ENCODE data around the gene ERV3-1.

Gene ERV3-1

GRCh38 chr7:64999165-65000004 is 7.1 kb downstream of the ERV3-1 start:
- H3K36me3 ChIP-seq (ENCODE audit: control insufficient read depth in 4 of 4, insufficient read depth in 4 of 4, low read length in 3 of 4): peaks cover 6 to 58% (median 38%) of the 10 kb centered on the region in 4 experiments
- DNase-seq: peak; percentile 77 to 96 (median 91)
- H3K4me1 ChIP-seq (ENCODE audit: control extremely low read depth in 1 of 4, control insufficient read depth in 4 of 4, insufficient read depth in 4 of 4, low read length in 3 of 4): peaks cover 3 to 18% (median 8%) of the 10 kb centered on the region in 4 experiments
- peak overlapping the region; percentile 42 to 75 for H3K27ac ChIP-seq (ENCODE audit: insufficient read depth in 1 of 2, low read depth in 1 of 2, low read length in 2 of 2, poor library complexity in 1 of 2, severe bottlenecking in 2 of 2)
- ChIA-PET CTCF (no interaction called here), POLR2A (no interaction called here)
- H3K4me3 ChIP-seq (ENCODE audit: control insufficient read depth in 1 of 7, extremely low read depth in 1 of 7, insufficient read depth in 4 of 7, low read depth in 2 of 7, low read length in 6 of 7): peak overlapping the region in 3 of 7 experiments; percentile 28 to 36 (median 36)
- H3K9me3 ChIP-seq (ENCODE audit: control extremely low read depth in 1 of 5, control insufficient read depth in 4 of 5, insufficient read depth in 2 of 5, low read depth in 1 of 5, low read length in 4 of 5): peaks cover 7 to 88% (median 66%) of the 10 kb centered on the region in 5 experiments
- 89% methylated on average over 6 of the region's 11 CpGs for WGBS (ENCODE audit: insufficient coverage)
- H3K27me3 ChIP-seq (replicated peaks in 2 of 5; ENCODE audit: control insufficient read depth in 4 of 5, insufficient read depth in 5 of 5, low read length in 4 of 5): no peaks in the 10 kb centered on the region

GRCh38 chr7:64998865-64999164 is 7.7 kb downstream of the ERV3-1 start:
- H3K27ac ChIP-seq (ENCODE audit: insufficient read depth in 1 of 2, low read depth in 1 of 2, low read length in 2 of 2, poor library complexity in 1 of 2, severe bottlenecking in 2 of 2): peak overlapping the region; percentile 42 to 75
- no peaks in the 10 kb centered on the region for H3K27me3 ChIP-seq (replicated peaks in 2 of 5; ENCODE audit: control insufficient read depth in 4 of 5, insufficient read depth in 5 of 5, low read length in 4 of 5)
- H3K4me3 ChIP-seq (ENCODE audit: control insufficient read depth in 1 of 7, extremely low read depth in 1 of 7, insufficient read depth in 4 of 7, low read depth in 2 of 7, low read length in 6 of 7): peak overlapping the region in 2 of 7 experiments; percentile 36
- ChIA-PET CTCF (no interaction called here), POLR2A (no interaction called here)
- H3K36me3 ChIP-seq (ENCODE audit: control insufficient read depth in 4 of 4, insufficient read depth in 4 of 4, low read length in 3 of 4): peaks cover 6 to 54% (median 33%) of the 10 kb centered on the region in 4 experiments
- H3K9me3 ChIP-seq (ENCODE audit: control extremely low read depth in 1 of 5, control insufficient read depth in 4 of 5, insufficient read depth in 2 of 5, low read depth in 1 of 5, low read length in 4 of 5): peaks cover 7 to 93% (median 66%) of the 10 kb centered on the region in 5 experiments
- H3K4me1 ChIP-seq (ENCODE audit: control extremely low read depth in 1 of 4, control insufficient read depth in 4 of 4, insufficient read depth in 4 of 4, low read length in 3 of 4): peaks cover 3 to 18% (median 8%) of the 10 kb centered on the region in 4 experiments
- no peak for DNase-seq
- WGBS (ENCODE audit: insufficient coverage): 99% methylated on average over 7 of the region's 7 CpGs

GRCh38 chr7:64997927-64998391 is 8.5 kb downstream of the ERV3-1 start:
- no peak overlapping the region for H3K27ac ChIP-seq (ENCODE audit: insufficient read depth in 1 of 2, low read depth in 1 of 2, low read length in 2 of 2, poor library complexity in 1 of 2, severe bottlenecking in 2 of 2)
- no peaks in the 10 kb centered on the region for H3K27me3 ChIP-seq (replicated peaks in 2 of 5; ENCODE audit: control insufficient read depth in 4 of 5, insufficient read depth in 5 of 5, low read length in 4 of 5)
- H3K4me1 ChIP-seq (ENCODE audit: control extremely low read depth in 1 of 4, control insufficient read depth in 4 of 4, insufficient read depth in 4 of 4, low read length in 3 of 4): peaks cover 3 to 18% (median 8%) of the 10 kb centered on the region in 4 experiments
- no peak for DNase-seq
- peak overlapping the region in 2 of 7 experiments; percentile 5 to 36 for H3K4me3 ChIP-seq (ENCODE audit: control insufficient read depth in 1 of 7, extremely low read depth in 1 of 7, insufficient read depth in 4 of 7, low read depth in 2 of 7, low read length in 6 of 7)
- H3K36me3 ChIP-seq (ENCODE audit: control insufficient read depth in 4 of 4, insufficient read depth in 4 of 4, low read length in 3 of 4): peaks cover 7 to 55% (median 33%) of the 10 kb centered on the region in 4 experiments
- peaks cover 7 to 93% (median 73%) of the 10 kb centered on the region in 5 experiments for H3K9me3 ChIP-seq (ENCODE audit: control extremely low read depth in 1 of 5, control insufficient read depth in 4 of 5, insufficient read depth in 2 of 5, low read depth in 1 of 5, low read length in 4 of 5)
- POLR2A ChIA-PET: no interaction called here
- CTCF ChIA-PET: interaction anchor here (0.6 to 1.6 kb wide), 2 partner anchors 8 to 39 kb away, joined by 3 read pairs; partner anchors contain the start of gene ERV3-1
- WGBS (ENCODE audit: insufficient coverage): 94% methylated on average over 7 of the region's 8 CpGs

- Histone ChIP-seq H3K9me3 (ENCODE audit: control extremely low read depth in 1 of 5, control insufficient read depth in 4 of 5, insufficient read depth in 2 of 5, low read depth in 1 of 5, low read length in 4 of 5) (peaks cover 7 to 94% (median 73%) of the 10 kb centered on the region in 5 experiments), H3K36me3 (ENCODE audit: control insufficient read depth in 4 of 4, insufficient read depth in 4 of 4, low read length in 3 of 4) (peaks cover 12 to 59% (median 34%) of the 10 kb centered on the region in 4 experiments), H3K27me3 (replicated peaks in 2 of 5; ENCODE audit: control insufficient read depth in 4 of 5, insufficient read depth in 5 of 5, low read length in 4 of 5) (no peaks in the 10 kb centered on the region), H3K4me3 (ENCODE audit: control insufficient read depth in 1 of 7, extremely low read depth in 1 of 7, insufficient read depth in 4 of 7, low read depth in 2 of 7, low read length in 6 of 7) (peak overlapping the region in 1 of 7 experiments; percentile 19), H3K27ac (ENCODE audit: insufficient read depth in 1 of 2, low read depth in 1 of 2, low read length in 2 of 2, poor library complexity in 1 of 2, severe bottlenecking in 2 of 2) (no peak overlapping the region), H3K4me1 (ENCODE audit: control extremely low read depth in 1 of 4, control insufficient read depth in 4 of 4, insufficient read depth in 4 of 4, low read length in 3 of 4) (peaks cover 3 to 18% (median 8%) of the 10 kb centered on the region in 4 experiments)
- 94% methylated on average over 11 of the region's 12 CpGs for WGBS (ENCODE audit: insufficient coverage)
- POLR2A ChIA-PET: no interaction called here
- CTCF ChIA-PET: interaction anchor here (0.6 to 1.6 kb wide), 2 partner anchors 9 to 40 kb away, joined by 3 read pairs; partner anchors contain the start of gene ERV3-1
- no peak for DNase-seq
These were observed 9.2 kb downstream of the ERV3-1 start for GRCh38 chr7:64997164-64997908.

GRCh38 chr7:64996305-64996704 is 10.2 kb downstream of the ERV3-1 start:
- H3K27me3 ChIP-seq (replicated peaks in 2 of 5; ENCODE audit: control insufficient read depth in 4 of 5, insufficient read depth in 5 of 5, low read length in 4 of 5): no peaks in the 10 kb centered on the region
- ChIA-PET POLR2A (no interaction called here), CTCF (no interaction called here)
- DNase-seq: no peak
- H3K36me3 ChIP-seq (ENCODE audit: control insufficient read depth in 4 of 4, insufficient read depth in 4 of 4, low read length in 3 of 4): peaks cover 10 to 58% (median 34%) of the 10 kb centered on the region in 4 experiments
- WGBS (ENCODE audit: insufficient coverage): 94% methylated on average over 2 of the region's 2 CpGs
- peaks cover 7 to 95% (median 75%) of the 10 kb centered on the region in 5 experiments for H3K9me3 ChIP-seq (ENCODE audit: control extremely low read depth in 1 of 5, control insufficient read depth in 4 of 5, insufficient read depth in 2 of 5, low read depth in 1 of 5, low read length in 4 of 5)
- peaks cover 3 to 18% (median 8%) of the 10 kb centered on the region in 4 experiments for H3K4me1 ChIP-seq (ENCODE audit: control extremely low read depth in 1 of 4, control insufficient read depth in 4 of 4, insufficient read depth in 4 of 4, low read length in 3 of 4)
- no peak overlapping the region for H3K27ac ChIP-seq (ENCODE audit: insufficient read depth in 1 of 2, low read depth in 1 of 2, low read length in 2 of 2, poor library complexity in 1 of 2, severe bottlenecking in 2 of 2)
- H3K4me3 ChIP-seq (ENCODE audit: control insufficient read depth in 1 of 7, extremely low read depth in 1 of 7, insufficient read depth in 4 of 7, low read depth in 2 of 7, low read length in 6 of 7): peak overlapping the region in 1 of 7 experiments; percentile 15

- Histone ChIP-seq H3K4me1 (ENCODE audit: control extremely low read depth in 1 of 4, control insufficient read depth in 4 of 4, insufficient read depth in 4 of 4, low read length in 3 of 4) (peaks cover 0 to 3% (median under 1%) of the 10 kb centered on the region in 4 experiments), H3K27me3 (replicated peaks in 2 of 5; ENCODE audit: control insufficient read depth in 4 of 5, insufficient read depth in 5 of 5, low read length in 4 of 5) (no peaks in the 10 kb centered on the region), H3K9me3 (ENCODE audit: control extremely low read depth in 1 of 5, control insufficient read depth in 4 of 5, insufficient read depth in 2 of 5, low read depth in 1 of 5, low read length in 4 of 5) (peaks cover 10 to 93% (median 72%) of the 10 kb centered on the region in 5 experiments), H3K36me3 (ENCODE audit: control insufficient read depth in 4 of 4, insufficient read depth in 4 of 4, low read length in 3 of 4) (peaks cover 7 to 52% (median 28%) of the 10 kb centered on the region in 4 experiments), H3K4me3 (ENCODE audit: control insufficient read depth in 1 of 7, extremely low read depth in 1 of 7, insufficient read depth in 4 of 7, low read depth in 2 of 7, low read length in 6 of 7) (no peak overlapping the region), H3K27ac (ENCODE audit: insufficient read depth in 1 of 2, low read depth in 1 of 2, low read length in 2 of 2, poor library complexity in 1 of 2, severe bottlenecking in 2 of 2) (no peak overlapping the region)
- ChIA-PET POLR2A (interaction anchor here (0.6 kb wide), 1 partner anchor 27 kb away, joined by 3 read pairs; no protein-coding TSS in a partner anchor), CTCF (interaction anchor here (1.4 kb wide), 1 partner anchor 35 kb away, joined by 4 read pairs; no protein-coding TSS in a partner anchor)
- 100% methylated on average over 7 of the region's 7 CpGs for WGBS (ENCODE audit: insufficient coverage)
- DNase-seq: no peak
These were observed 12.6 kb downstream of the ERV3-1 start for GRCh38 chr7:64993901-64994300.

All from common myeloid progenitor, CD34-positive (primary cell).